ENCODE data around the gene PARP15.

The PARP15 gene

GRCh38 chr3:122576174-122576940, 1.1 kb upstream of the PARP15 start:
- DNase-seq, result no peak

DNA sequence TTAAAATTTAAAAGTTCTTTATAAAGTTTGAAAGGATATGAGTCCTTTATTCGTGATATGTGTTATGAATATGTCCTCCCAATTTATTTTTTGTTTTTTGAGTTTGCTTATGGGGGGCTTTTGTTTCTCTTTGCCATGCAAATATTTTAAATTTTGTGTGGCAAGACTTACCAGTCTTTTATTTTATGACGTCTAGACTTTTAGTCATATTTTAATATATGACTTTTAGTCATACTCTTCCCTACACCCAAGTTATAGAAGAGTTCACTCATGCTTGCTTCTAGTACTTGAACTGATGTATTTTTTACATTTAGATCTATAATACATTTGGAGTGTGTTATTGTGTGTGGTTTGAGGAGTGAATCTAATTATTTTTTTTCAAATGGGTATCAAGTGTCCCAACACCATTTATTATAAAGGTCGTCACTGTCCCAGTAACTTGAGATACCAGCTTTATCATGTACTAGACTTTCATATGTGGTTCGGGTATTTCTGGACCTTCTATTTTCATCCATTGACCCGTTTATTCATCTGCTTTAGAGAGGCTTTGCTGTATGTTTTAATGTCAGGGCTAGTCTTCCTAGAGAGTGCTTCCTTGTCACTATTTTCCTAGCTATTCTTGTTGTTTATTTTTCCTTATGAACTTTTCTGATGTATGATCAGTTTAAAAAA, 755 bp downstream of the PARP15 start:
- no peak for DNase-seq

DNA sequence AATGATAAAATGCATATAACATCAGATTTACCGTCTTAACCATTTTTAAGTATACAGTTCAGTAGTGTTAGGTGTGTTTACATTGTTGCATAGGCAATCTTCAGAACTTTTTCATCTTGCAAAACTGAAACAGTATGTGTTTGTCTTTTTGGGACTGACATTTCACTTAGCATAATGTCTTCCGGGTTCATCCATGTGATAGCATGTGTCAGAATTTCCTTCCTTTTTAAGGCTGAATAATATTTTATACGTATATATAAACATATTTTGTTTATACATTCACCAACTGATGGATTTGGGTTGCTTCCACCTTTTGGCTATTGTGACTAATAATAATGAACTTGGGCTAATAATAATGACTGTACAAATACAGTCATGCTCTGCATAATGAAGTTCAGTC, 3.0 kb downstream of the PARP15 start:
- DNase-seq, result no peak

- DNase-seq, result no peak
Measured at GRCh38 chr3:122581622-122582021, 4.2 kb downstream of the PARP15 start.

GRCh38 chr3:122582390-122582789, 4.9 kb downstream of the PARP15 start:
- no peak for DNase-seq

DNA sequence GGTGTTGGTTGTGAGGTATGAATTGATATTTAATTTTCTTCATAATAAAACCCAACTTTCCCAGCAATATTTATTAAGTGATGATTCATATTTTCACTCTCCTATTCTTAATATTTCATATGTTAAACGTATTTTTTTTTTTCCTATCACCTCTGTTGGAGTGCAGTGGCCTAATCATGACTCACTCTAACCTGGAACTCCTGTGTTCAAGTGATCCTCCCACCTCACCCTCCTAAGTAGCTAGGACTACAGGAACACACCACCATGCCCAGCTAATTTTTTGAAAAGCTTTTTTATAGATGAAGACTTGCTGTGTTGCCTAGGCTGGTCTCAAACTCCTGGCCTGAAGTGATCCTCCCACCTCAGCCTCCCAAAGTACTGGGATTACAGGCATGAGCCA, 8.6 kb downstream of the PARP15 start:
- no peak for DNase-seq

DNA sequence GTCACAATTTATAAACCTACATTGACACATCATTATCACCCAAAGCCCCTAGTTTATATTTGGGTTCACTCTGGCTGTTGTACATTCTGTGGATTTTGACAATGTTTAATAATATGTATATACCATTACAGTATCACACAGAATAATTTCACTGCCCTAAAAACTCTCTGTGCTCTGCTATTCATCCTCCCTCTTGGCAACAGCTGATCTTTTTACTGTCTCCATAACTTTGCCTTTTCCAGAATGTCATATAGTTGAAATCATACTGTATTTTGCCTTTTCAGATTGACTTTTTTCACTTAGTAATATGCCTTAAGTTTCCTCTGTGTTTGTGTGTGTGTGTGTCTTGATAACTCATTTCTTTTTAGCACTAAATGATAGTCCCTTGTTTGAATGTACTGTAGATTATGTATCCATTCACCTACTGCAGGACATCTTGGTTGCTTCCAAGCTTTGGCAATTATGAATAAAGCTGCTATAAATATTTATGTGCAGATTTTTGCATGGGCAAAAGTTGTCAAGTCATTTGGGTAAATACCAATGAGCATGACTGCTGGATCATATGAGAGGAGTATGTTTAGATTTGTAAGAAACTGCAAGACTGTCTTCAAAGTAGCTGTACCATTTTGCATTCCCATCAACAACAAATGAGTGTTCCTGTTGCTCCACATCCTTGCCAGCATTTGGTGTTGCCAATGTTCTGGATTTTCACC, 9.5 kb downstream of the PARP15 start:
- no peak for DNase-seq

GRCh38 chr3:122587572-122587971, 10.1 kb downstream of the PARP15 start:
- DNase-seq, result no peak

GRCh38 chr3:122589297-122589696, 11.8 kb downstream of the PARP15 start:
- DNase-seq, result no peak

- DNase-seq, result no peak
Measured at GRCh38 chr3:122590610-122591009, 13.2 kb downstream of the PARP15 start.

- no peak for DNase-seq
Measured at GRCh38 chr3:122594025-122594424, 16.6 kb downstream of the PARP15 start.

DNA sequence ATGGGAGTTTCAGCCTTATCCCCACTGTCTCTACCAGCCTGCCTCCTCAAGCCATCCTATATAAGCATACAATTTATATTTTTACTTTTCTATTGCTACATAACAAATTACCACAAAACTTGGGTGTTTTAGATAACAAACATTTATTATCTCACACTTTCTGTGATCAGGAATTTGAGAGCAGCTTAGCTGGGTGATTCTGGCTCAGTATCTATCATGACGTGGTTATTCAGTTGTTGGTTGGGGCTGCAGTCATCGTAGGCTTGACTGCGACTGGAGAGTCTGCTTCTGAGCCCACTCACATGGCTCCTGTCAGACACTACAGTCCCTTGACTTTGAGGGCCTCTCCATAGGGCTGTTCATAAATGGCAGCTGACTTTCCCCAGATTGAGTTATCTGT, 20.7 kb downstream of the PARP15 start:
- DNase-seq, result no peak

DNA sequence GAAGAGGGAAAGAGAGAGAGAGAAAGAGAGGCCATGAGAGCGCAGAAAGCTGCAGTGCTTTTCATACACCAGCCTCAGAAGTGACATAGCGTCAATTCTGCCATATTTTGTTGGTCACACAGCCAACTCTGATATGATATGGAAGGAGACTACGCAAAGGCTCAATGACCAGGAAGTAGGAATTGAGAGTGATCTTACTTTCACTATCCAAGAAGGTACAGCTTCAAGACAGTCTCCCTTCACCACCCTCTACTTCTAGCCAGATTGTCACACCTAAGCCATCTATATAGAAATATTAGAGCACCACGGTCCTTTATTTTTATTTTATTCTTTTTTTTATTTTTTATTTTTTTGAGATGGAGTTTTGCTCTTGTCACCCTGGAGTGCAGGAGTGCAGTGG, 21.1 kb downstream of the PARP15 start:
- no peak for DNase-seq

GRCh38 chr3:122602011-122602710, 24.7 kb downstream of the PARP15 start:
- no peak for DNase-seq

- no peak for DNase-seq
Measured at GRCh38 chr3:122603056-122603455, 25.6 kb downstream of the PARP15 start.

GRCh38 chr3:122606330-122606729, 28.9 kb downstream of the PARP15 start:
- DNase-seq, result no peak

DNA sequence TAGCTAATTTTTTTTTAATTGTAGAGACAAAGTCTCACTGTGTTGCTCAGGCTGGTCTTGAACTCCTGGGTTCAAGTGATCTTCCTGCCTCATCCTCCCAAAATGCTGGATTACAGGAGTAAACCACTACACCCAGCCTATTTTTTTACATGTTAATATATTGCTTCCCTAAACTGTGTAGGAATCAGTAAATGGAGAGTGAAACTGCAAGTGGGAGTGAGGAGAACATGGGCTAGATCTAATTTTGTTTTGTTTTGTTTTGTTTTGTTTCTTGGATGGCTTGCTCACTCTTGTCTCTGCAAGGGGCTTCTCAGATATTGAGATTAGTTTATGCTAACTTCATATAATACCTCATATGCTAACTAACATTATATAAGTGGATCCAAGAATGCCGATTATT, 31.5 kb downstream of the PARP15 start:
- DNase-seq, result no peak

DNA sequence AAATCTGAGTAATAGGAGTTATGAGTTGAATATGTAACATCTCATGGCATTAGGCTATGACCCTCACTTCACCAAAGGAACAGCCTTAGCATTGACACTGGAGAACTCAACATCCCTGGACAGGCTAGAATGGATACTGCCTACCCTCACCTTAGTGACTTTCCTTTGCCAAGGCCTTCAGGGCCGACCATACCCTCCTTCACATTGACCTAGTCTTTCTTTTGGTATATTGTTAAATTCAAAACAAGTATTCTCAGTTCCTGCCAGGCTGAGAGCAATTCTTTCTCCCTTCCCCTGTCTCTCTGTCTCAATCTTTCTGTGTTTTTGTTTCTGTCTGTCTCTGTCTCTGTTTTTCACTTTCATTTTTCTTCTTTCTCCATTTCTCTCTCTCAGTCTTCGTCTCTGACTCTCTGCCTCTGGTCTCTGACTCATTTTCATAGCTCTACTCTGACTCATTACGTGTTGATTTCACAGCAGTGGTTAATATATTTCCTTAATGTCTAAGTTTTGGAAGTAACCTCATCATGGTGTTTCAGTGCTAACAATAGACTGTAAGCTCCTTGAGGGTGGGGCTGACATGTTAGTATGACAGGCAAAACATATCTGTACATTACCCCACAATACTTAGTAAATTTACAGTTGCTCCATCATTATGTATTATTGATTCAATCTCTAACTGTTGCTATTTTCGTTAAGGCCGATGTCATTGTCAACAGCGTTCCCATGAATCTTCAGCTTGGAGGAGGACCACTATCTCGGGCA, 32.5 kb downstream of the PARP15 start:
- DNase-seq, result peak; percentile 27

DNA sequence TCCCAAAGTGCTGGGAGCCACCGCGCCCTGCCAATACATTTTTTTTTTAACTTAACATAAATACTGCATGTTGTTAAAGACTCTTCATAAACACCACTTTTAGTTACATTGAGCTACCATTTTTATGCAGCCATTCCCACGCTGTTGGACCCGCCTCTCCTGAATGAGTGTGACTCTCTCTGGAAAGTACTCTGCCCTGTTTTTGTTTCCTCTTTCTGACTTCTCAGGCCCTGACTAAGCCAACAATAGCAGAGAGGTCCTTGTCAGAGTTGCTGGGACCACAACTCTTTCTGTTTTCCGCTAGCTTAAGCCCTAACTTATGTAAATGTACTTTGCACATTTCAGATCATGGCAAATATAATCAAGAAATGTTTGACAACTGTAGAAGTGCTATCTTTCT, 35.2 kb downstream of the PARP15 start:
- no peak for DNase-seq

DNA sequence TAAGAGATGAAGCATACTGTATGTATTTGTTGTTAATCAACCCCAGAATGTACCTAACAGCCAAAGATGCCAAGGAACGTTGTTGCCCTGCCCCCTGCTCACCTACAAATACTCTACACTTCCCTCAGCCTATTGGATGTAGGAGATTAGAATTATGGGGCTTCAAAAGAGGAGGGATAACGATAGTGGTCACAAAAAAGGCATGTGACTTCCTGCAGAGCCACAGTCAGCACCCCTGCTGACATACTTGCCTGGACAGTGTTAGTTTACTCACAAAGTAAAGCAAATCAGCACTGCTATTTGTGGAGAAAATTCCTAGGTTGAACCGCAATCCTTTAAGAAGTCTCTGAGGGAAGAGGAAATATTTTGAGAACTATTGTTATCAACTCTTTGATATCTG, 37.9 kb downstream of the PARP15 start:
- DNase-seq, result no peak

- no peak for DNase-seq
Measured at GRCh38 chr3:122618614-122619013, 41.2 kb downstream of the PARP15 start.

GRCh38 chr3:122619040-122619439, 41.6 kb downstream of the PARP15 start:
- DNase-seq, result no peak

GRCh38 chr3:122620399-122620798, 42.9 kb downstream of the PARP15 start:
- no peak for DNase-seq

Data from CD4-positive, alpha-beta T cell treated with Interleukin-10 for 1 hour (primary cell).